ENCODE measurements around the gene RAD51.

GRCh38 chr15:40769274-40770146 is 74.5 kb downstream of the RAD51 start, which contains the start of gene C15orf62:
- no peak for TF ChIP-seq POLR2AphosphoS5 (IDR thresholded peaks at IDR 0.05; ENCODE audit: low read depth, low read length)
- TF ChIP-seq, protein P1, sequence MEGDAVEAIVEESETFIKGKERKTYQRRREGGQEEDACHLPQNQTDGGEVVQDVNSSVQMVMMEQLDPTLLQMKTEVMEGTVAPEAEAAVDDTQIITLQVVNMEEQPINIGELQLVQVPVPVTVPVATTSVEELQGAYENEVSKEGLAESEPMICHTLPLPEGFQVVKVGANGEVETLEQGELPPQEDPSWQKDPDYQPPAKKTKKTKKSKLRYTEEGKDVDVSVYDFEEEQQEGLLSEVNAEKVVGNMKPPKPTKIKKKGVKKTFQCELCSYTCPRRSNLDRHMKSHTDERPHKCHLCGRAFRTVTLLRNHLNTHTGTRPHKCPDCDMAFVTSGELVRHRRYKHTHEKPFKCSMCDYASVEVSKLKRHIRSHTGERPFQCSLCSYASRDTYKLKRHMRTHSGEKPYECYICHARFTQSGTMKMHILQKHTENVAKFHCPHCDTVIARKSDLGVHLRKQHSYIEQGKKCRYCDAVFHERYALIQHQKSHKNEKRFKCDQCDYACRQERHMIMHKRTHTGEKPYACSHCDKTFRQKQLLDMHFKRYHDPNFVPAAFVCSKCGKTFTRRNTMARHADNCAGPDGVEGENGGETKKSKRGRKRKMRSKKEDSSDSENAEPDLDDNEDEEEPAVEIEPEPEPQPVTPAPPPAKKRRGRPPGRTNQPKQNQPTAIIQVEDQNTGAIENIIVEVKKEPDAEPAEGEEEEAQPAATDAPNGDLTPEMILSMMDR (IDR thresholded peaks at IDR 0.05): no peak
- TF ChIP-seq, protein P2, sequence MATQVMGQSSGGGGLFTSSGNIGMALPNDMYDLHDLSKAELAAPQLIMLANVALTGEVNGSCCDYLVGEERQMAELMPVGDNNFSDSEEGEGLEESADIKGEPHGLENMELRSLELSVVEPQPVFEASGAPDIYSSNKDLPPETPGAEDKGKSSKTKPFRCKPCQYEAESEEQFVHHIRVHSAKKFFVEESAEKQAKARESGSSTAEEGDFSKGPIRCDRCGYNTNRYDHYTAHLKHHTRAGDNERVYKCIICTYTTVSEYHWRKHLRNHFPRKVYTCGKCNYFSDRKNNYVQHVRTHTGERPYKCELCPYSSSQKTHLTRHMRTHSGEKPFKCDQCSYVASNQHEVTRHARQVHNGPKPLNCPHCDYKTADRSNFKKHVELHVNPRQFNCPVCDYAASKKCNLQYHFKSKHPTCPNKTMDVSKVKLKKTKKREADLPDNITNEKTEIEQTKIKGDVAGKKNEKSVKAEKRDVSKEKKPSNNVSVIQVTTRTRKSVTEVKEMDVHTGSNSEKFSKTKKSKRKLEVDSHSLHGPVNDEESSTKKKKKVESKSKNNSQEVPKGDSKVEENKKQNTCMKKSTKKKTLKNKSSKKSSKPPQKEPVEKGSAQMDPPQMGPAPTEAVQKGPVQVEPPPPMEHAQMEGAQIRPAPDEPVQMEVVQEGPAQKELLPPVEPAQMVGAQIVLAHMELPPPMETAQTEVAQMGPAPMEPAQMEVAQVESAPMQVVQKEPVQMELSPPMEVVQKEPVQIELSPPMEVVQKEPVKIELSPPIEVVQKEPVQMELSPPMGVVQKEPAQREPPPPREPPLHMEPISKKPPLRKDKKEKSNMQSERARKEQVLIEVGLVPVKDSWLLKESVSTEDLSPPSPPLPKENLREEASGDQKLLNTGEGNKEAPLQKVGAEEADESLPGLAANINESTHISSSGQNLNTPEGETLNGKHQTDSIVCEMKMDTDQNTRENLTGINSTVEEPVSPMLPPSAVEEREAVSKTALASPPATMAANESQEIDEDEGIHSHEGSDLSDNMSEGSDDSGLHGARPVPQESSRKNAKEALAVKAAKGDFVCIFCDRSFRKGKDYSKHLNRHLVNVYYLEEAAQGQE (IDR thresholded peaks at IDR 0.05; ENCODE audit: insufficient read depth in 1 of 2, low read depth in 2 of 2, low read length in 1 of 2): no peak
